ENCODE measurements around the gene VGF. TPM values are rescaled to one million over a fixed set of nuclear protein-coding genes. Genes with fewer than 3 reads are reported as not detected.
"Not testable (repeated sequence)": the region's sequence is repeated elsewhere in the genome, so short reads cannot be mapped to it uniquely, and the experiment has no call there.

Gene VGF
- total and polyA plus RNA-seq, 2 donors (not counting 3 experiments of a cell fraction or from before 2014, with no cell fraction given): 0.03 TPM; not detected in 1

DNA sequence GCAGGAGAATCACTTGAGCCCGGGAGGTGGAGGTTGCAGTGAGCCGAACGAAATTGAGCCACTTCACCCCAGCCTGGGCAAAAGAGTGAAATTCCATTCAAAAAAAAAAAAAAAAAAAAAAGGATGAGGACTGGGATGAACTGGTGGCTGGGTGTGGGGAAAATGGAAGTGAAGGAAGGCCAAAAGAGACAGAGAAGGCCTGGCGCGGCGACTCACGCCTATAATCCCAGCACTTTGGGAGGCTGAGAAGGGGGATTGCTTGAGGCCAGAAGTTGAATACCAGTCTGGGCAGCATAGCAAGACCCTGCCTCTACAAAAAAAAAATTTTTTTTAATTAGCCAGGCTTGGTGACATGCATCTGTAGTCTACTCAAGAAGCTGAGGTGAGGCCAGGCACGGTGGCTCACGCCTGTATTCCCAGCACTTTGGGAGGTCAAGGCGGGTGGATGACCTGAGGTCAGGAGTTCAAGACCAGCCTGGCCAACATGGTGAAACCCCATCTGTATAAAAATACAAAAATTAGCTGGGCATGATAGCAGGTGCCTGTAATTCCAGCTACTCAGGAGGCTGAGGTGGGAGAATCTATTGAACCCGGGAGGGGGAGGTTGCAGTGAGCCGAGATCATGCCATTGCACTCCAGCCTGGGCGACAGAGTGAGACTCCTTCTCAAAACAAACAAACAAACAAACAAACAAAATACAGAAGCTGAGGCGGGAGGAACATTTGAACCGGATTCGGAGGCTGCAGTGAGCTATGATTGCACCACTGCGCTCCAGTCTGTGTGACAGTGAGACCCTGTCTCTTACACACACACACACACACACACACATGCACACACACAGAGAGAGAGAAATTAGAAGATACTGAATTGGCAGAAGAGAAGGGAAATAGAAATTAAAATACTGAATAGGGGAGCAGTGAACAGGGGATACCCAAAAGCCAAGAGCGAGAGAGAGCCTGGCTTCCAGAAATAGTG, 32.5 kb downstream of the VGF start:
- H3K4me3 ChIP-seq (replicated peaks in 1 of 3; ENCODE audit: insufficient read depth in 1 of 3, low read depth in 1 of 3, low read length in 3 of 3); H4K20me1 ChIP-seq (replicated peaks; ENCODE audit: control insufficient read depth, extremely low read depth, insufficient read depth, low read length); DNase-seq (ENCODE audit: low read depth, low spot score): not testable (repeated sequence)

GRCh38 chr7:101129603-101130117, 35.7 kb downstream of the VGF start:
- no peak for DNase-seq (ENCODE audit: low read depth, low spot score)
- dilution Hi-C loops (cut with MboI; ENCODE audit: extremely low pct_ligation_motif_present, low sequenced_read_pairs): no loop called here
- Histone ChIP-seq H3K79me2 (ENCODE audit: control insufficient read depth, insufficient read depth, low read length) (peaks cover 51% of the 10 kb centered on the region), H3K36me3 (ENCODE audit: control insufficient read depth in 2 of 2, extremely low read depth in 1 of 2, insufficient read depth in 2 of 2, low read length in 2 of 2) (peaks cover 33 to 46% of the 10 kb centered on the region in 2 experiments), H3K9ac (replicated peaks; ENCODE audit: extremely low read depth, insufficient read depth, low read length) (peak overlapping the region; percentile 100), H4K20me1 (replicated peaks; ENCODE audit: control insufficient read depth, extremely low read depth, insufficient read depth, low read length) (no peaks in the 10 kb centered on the region), H3K9me1 (replicated peaks; ENCODE audit: control insufficient read depth, extremely low read depth, insufficient read depth, low read length) (no peaks in the 10 kb centered on the region), H3K27me3 (ENCODE audit: control insufficient read depth in 2 of 2, insufficient read depth in 2 of 2, low read length in 2 of 2) (no peaks in the 10 kb centered on the region), H2AFZ (ENCODE audit: low read depth, low read length) (no peak overlapping the region), H3K4me2 (ENCODE audit: insufficient read depth, low read length) (peak overlapping the region; percentile 84), H3K9me3 (replicated peaks; ENCODE audit: control insufficient read depth, insufficient read depth, low read length) (no peaks in the 10 kb centered on the region), H3K27ac (ENCODE audit: insufficient read depth, low read depth, low read length) (peak overlapping the region; percentile 83), H3K4me3 (replicated peaks in 1 of 3; ENCODE audit: insufficient read depth in 1 of 3, low read depth in 1 of 3, low read length in 3 of 3) (peak overlapping the region in 2 of 3 experiments; percentile 87 to 98), H3K4me1 (ENCODE audit: control insufficient read depth, extremely low read depth, insufficient read depth, low read length) (peaks cover 50% of the 10 kb centered on the region)
- no TSS peak for BruUV-seq (replicated peaks)
- intact Hi-C loops (cut with micrococcal nuclease): loop anchor here (10.0 kb wide), 1 partner anchor 1025 kb away; the partner anchor contains the start of genes AP4M1 and MCM7
- ChIA-PET CTCF (interaction anchor here (0.8 to 2.9 kb wide), 3 partner anchors 13 to 35 kb away, joined by 3 to 25 read pairs (median 3); no protein-coding TSS in a partner anchor), POLR2A (interaction anchor here (0.7 to 6.3 kb wide), 7 partner anchors 7 to 327 kb away, joined by 8 to 132 read pairs (median 9); no protein-coding TSS in a partner anchor)
- FAIRE-seq: no peak
- TF ChIP-seq CTCF (IDR thresholded peaks at IDR 0.05; ENCODE audit: extremely low read depth in 1 of 2, insufficient read depth in 1 of 2, low read depth in 1 of 2, low read length in 2 of 2) (no peak), POLR2AphosphoS5 (IDR thresholded peaks at IDR 0.05; ENCODE audit: insufficient read depth, low read depth, low read length) (peak; percentile 17), FOS (IDR thresholded peaks at IDR 0.05; ENCODE audit: borderline replicate concordance, insufficient read depth, low read length) (no peak)

More for the DNA sequence above, 32.5 kb downstream of the VGF start:
- peak; percentile 85 for TF ChIP-seq POLR2AphosphoS5 (IDR thresholded peaks at IDR 0.05; ENCODE audit: insufficient read depth, low read depth, low read length)
- H3K36me3 ChIP-seq (ENCODE audit: control insufficient read depth in 2 of 2, extremely low read depth in 1 of 2, insufficient read depth in 2 of 2, low read length in 2 of 2): peaks cover 44 to 66% of the 10 kb centered on the region in 2 experiments
- BruUV-seq (replicated peaks); H3K27me3 ChIP-seq (ENCODE audit: control insufficient read depth in 2 of 2, insufficient read depth in 2 of 2, low read length in 2 of 2); intact Hi-C loops (cut with micrococcal nuclease); H3K9me1 ChIP-seq (replicated peaks; ENCODE audit: control insufficient read depth, extremely low read depth, insufficient read depth, low read length); dilution Hi-C loops (cut with MboI; ENCODE audit: extremely low pct_ligation_motif_present, low sequenced_read_pairs); H3K27ac ChIP-seq (ENCODE audit: insufficient read depth, low read depth, low read length); FAIRE-seq; H3K9me3 ChIP-seq (replicated peaks; ENCODE audit: control insufficient read depth, insufficient read depth, low read length); H2AFZ ChIP-seq (ENCODE audit: low read depth, low read length): not testable (repeated sequence)
- ChIA-PET POLR2A (interaction anchor here (0.6 to 5.5 kb wide), 13 partner anchors 10 to 960 kb away, joined by 3 to 26 read pairs (median 5); partner anchors contain the start of genes TRIM56 and UFSP1), CTCF (interaction anchor here (0.7 to 3.2 kb wide), 7 partner anchors 10 to 60 kb away, joined by 3 to 8 read pairs (median 6); no protein-coding TSS in a partner anchor)
- peak overlapping the region; percentile 27 for H3K9ac ChIP-seq (replicated peaks; ENCODE audit: extremely low read depth, insufficient read depth, low read length)
- H3K79me2 ChIP-seq (ENCODE audit: control insufficient read depth, insufficient read depth, low read length): peaks cover 35% of the 10 kb centered on the region
- peaks cover 55% of the 10 kb centered on the region for H3K4me1 ChIP-seq (ENCODE audit: control insufficient read depth, extremely low read depth, insufficient read depth, low read length)
- H3K4me2 ChIP-seq (ENCODE audit: insufficient read depth, low read length): peak overlapping the region; percentile 63

Measured in endothelial cell of umbilical vein (primary cell).